ENCODE results near the gene SFSWAP.

The SFSWAP gene

DNA sequence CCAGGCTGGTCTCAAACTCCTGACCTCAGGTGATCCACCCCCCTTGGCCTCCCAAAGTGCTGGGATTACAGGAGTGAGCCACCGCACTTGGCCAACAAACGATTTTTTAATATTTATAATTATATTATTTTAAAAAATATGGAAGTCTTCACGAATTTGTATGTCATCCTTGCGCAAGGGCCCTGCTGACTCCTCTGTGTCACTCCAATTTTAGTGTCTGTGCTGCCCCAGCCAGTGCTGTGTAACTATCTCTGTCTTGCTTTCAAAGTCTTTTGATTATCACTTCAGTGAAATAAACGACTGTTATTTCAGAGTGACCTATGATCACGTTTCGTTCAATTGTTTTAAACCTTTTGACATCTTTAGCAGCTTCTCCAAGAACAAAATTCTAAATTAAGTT, 104.2 kb downstream of the SFSWAP start:
- no peak for DNase-seq (ENCODE audit: low read depth in 2 of 2)

GRCh38 chr12:131816495-131816894, 105.6 kb downstream of the SFSWAP start:
- no peak for DNase-seq (ENCODE audit: low read depth in 2 of 2)

DNA sequence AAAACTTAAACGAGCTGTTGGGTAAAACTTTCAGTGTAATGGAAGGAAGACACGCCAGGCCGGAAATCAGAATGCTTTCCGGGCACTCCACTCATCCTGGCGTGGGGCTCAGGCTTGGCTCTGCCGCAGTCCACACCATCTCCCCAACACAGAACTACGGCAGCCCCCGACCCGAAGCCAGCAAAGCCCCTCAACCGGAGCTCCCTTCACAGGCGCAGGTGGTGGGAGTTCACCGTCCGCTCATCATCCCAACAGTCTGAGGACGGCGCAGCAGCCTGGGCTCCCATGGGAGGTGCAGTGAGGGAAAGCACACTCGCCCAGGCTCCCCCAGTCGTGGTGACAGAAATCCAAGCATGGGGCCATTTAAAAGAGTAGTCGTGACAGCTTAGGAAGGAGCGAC, 106.4 kb downstream of the SFSWAP start:
- DNase-seq (ENCODE audit: low read depth in 2 of 2): no peak

- no peak for DNase-seq (ENCODE audit: low read depth in 2 of 2)
These were observed 108.1 kb downstream of the SFSWAP start for GRCh38 chr12:131818821-131819585.

GRCh38 chr12:131824450-131824849, 113.6 kb downstream of the SFSWAP start:
- no peak for DNase-seq (ENCODE audit: low read depth in 2 of 2)

DNA sequence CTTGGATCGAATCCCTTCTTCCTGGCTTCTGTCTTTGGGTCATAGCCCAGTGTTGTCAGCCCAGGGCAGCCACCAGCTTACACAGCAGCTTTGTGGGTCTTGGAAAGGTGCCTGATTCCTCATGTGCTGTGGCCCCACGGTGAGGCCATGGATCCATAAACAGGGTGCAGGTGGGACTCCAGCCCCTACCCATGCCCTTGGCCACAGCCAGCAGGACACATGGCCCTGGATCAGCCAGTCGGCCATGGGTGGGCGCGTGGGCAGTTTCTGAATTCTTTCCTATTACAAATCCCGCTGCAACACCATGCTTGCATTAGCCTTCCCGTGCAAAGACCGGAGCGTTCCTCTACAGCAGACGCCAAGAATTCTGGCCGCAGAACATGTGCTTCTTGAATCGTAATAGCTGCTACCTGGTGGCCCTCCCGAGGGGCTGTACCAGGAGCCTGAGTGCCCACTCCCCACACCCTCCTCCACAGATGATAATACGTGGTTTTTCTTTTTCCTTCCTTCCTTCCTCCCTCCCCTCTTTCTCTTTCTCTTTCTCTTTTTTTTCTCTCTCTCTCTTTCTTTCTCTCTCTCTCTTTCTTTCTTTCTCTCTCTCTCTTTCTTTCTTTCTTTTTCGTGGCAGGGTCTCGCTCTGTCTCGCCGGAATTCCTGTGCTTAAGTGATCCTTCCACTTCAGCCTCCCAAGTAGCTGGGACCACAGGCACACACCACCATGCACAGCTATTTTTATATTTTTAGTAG, 114.4 kb downstream of the SFSWAP start:
- DNase-seq (ENCODE audit: low read depth in 2 of 2): no peak

DNA sequence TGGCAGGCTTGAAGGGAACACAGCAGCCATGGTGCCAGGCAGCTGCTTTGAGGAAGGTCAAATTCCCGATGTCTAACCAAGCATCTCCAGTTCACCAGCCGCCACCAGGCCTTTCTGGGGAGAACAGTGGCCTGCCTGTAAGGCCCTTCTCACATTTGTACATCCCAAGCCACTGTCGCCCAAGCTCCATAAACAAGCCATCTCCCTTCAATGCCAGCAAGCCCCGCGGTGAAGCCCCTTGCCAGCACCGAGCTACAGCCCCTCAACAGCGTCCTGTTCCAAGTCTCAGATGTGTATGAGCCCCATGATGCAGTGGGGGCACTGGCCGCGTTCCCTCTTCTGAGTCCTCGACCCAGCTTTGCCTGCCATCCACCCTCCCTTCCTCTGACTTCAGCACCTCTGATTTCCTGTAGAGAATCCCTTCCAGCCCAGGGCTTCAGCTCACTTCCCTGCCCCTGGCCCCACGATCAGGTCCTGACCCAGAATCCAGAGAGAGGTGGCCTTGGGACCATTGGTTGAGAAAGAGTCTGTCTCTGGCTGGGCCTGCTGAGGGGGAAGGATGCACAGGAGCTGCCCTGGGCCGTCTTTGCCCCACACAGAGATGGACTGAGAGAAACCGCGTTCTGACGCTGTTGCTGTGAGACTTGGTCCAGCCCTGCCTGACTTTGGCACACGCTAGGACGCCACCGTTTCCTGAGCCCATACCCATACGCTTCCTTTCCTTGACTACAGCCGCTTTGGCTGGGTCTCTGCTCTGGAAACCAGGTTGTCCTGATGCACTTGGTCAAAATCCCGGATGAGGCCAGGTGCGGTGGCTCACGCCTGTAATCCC, 115.4 kb downstream of the SFSWAP start:
- DNase-seq (ENCODE audit: low read depth in 2 of 2): no peak

DNA sequence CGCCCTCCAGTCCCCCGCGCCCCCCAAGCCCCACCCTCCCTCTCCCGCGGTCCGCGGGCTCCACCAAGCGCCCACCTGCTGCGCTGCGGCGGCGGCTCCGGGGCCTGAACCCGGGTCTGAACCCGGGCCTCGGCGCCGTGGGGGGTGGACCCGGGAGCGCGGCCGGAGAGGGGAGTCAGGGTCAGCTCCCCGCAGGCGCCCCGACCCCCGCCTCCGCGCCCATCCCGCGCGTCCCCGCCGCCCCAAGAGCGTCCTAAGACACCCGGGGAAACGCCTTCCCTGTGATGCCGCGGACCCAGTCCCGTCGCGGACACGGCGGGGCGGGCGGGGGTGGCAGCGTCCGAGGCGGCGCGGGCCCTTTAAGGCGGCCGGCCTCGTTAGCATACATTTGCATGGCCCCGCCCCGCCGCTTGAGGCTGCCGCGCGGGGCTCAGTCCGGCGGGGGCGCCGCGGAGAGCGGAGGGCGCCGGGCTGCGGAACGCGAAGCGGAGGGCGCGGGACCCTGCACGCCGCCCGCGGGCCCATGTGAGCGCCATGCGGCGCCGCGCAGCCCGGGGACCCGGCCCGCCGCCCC, 117.2 kb downstream of the SFSWAP start, which contains the start of gene MMP17:
MMP17 (plus strand) TSS at position 433 of the 574 bp plus-strand sequence; CDS start at position 535, 102 bp downstream.
- DNase-seq (ENCODE audit: low read depth in 2 of 2): no peak

- no peak for DNase-seq (ENCODE audit: low read depth in 2 of 2)
These were observed 117.9 kb downstream of the SFSWAP start for GRCh38 chr12:131828671-131829355.

DNA sequence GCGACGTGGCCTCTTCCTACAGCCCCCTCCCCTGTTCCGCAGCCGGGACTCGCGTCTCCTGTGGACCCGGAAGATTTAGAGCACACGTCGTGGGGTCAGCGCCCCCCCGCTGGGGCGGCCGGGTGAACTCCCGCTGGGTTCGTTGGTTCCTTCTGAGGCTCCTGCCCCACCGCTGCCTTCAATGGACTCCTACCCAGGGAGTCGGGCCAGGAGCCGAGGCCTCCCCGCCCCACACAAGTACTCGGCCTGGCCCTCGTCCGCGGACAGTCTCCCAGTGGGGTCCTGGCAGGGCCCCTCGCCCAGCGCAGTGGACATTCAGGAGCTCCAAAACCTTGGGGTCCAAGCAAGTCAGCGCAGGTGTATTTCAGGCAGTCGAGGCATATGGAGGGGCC, 118.5 kb downstream of the SFSWAP start:
- no peak for DNase-seq (ENCODE audit: low read depth in 2 of 2)

- DNase-seq (ENCODE audit: low read depth in 2 of 2): no peak
These were observed 119.0 kb downstream of the SFSWAP start for GRCh38 chr12:131829791-131830334.

DNA sequence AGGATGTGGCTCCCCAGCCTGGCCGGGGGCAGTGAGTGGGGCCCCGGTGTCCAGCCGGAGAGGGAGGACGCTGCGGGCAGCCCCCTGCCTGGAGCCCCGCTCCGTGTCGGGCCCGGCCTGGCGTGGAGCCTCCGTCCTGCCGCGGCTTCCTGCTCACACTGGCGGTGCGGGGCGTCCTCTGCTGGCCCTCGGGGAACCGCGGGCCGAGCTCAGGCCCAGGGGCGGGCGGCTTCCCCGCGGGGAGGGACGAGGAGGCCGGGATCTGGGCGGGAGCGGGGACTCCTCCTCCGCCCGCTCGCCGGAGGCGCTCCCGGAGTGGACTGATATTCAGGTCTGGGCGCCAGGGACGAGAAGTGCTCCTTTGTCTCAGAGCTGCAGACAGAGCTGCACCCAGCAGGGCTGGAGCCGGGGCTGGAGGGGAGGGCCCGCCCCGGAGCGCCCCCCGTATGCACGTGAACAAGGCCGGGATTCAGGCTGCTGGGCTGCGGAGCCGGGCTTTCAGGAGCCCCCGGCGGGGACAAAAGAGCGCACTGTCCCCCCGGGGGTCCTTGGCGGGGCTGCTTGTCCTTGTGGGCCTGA, 119.5 kb downstream of the SFSWAP start:
- DNase-seq (ENCODE audit: low read depth in 2 of 2): no peak

- DNase-seq (ENCODE audit: low read depth in 2 of 2): no peak
These were observed 120.2 kb downstream of the SFSWAP start for GRCh38 chr12:131830914-131831571.

- DNase-seq (ENCODE audit: low read depth in 2 of 2): no peak
These were observed 120.7 kb downstream of the SFSWAP start for GRCh38 chr12:131831635-131832041.

GRCh38 chr12:131832321-131833231, 121.7 kb downstream of the SFSWAP start:
- DNase-seq (ENCODE audit: low read depth in 2 of 2): no peak

GRCh38 chr12:131833288-131833895, 122.5 kb downstream of the SFSWAP start:
- DNase-seq (ENCODE audit: low read depth in 2 of 2): no peak

DNA sequence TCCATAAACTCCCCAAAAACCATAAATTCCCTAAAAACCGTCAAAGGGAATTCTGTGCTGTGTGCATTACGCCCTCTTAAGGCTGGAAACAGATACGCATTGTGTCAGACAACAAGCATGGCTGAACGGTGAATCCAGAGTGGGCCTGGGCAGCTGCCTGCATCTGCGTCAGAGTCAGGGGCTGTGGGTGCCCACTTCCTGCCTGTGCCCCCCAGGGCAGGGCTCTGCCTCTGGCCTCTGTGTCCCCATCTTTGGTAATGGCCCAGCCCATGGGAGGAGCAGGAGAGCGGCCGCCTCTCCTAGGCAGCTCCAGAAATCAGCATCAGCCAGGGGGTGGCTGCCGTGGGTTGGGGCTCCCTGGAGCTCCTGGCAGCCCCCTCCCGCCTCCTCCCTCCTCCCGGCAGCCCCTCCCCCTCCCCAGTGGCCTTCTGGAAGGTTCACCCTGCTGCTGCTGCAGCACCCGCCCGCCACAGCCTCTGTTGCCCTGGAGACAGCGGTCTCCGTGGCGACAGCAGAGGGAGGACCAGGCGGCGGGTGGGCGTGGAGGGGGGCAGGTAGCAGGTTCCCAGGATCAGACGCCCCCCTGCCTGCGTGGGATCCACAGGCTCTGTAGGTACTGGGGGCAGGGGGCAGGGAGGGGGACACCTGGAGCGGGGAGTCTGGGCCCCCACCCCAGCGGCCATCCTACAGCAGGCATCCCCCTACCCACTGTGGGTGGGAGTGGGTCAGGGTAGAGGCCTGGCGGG, 123.2 kb downstream of the SFSWAP start:
- DNase-seq (ENCODE audit: low read depth in 2 of 2): no peak
